Esophagus muscularis mucosa (tissue), 4 donors: ENCODE results near the gene LENG1. TPM values are rescaled to one million over a fixed set of nuclear protein-coding genes. Genes with fewer than 3 reads are reported as not detected.
"Not testable (repeated sequence)": the region's sequence is repeated elsewhere in the genome, so short reads cannot be mapped to it uniquely, and the experiment has no call there.

Experiments used
- DNase-seq: peaks from one replicate; pipeline ENCODE4 v3.0.0-alpha.2; 2017; ENCODE audit errors: extremely low spot score
- H3K27ac ChIP-seq, 4 donors: fragments of 200-600 bp; sonication (generic); replicated peaks in 1 of 4; 1 replicate in 3 of 4; 2 replicates in 1 of 4; pipeline ENCODE4 v1.5.1; 2016 to 2019; ENCODE audit warnings: mild to moderate bottlenecking in 1 of 4
- H3K27me3 ChIP-seq, 4 donors: fragments of 200-600 bp; sonication (generic); one replicate each; pipeline versions ENCODE4 v1.5.1 to v1.6.0; 2016 to 2019
- H3K36me3 ChIP-seq, 4 donors: fragments of 200-600 bp; sonication (generic); one replicate each; pipeline ENCODE4 v1.5.1; 2016 to 2019
- H3K4me1 ChIP-seq, 4 donors: fragments of 200-600 bp; sonication (generic); one replicate each; pipeline ENCODE4 v1.5.1; 2016 to 2019
- H3K4me3 ChIP-seq, 4 donors: fragments of 200-600 bp; sonication (generic); 1 replicate in 2 of 4; 2 replicates in 2 of 4; pipeline ENCODE4 v1.5.1; 2016 to 2019; ENCODE audit warnings: mild to moderate bottlenecking in 4 of 4, moderate library complexity in 1 of 4
- H3K9me3 ChIP-seq, 4 donors: fragments of 200-600 bp; sonication (generic); 1 replicate in 3 of 4; 2 replicates in 1 of 4; pipeline ENCODE4 v1.5.1; 2016 to 2019
- EP300 ChIP-seq: sonication (generic); formaldehyde crosslinking; IDR thresholded peaks from one replicate; pipeline ENCODE4 v1.6.1; 2017; ENCODE audit warnings: antibody characterized with exemption
- POLR2A ChIP-seq: fragments of 450-650 bp; IDR thresholded peaks from one replicate; pipeline ENCODE4 v1.6.1; 2017; ENCODE audit warnings: antibody characterized with exemption, moderate library complexity, mild to moderate bottlenecking, low read depth
- POLR2AphosphoS5 ChIP-seq, 2 donors: sonication (generic); formaldehyde crosslinking; IDR thresholded peaks; one replicate each; pipeline ENCODE4 v1.6.1; 2017; ENCODE audit warnings: antibody characterized with exemption in 2 of 2
- WGBS: methylation state at CpG from one replicate; pipeline ENCODE4 v1.1.5; 2018; 5-methylcytosine and 5-hydroxymethylcytosine counted together
- intact Hi-C: fragments of 100-400 bp; cut with DNase I; formaldehyde crosslinking; loops from one replicate; pipeline ENCODE4 v1.15.1; 2023
- total RNA-seq, 4 donors: library from RNA; depleted of rRNA; stranded (reverse); fragments of >200 nt; gene quantifications; one replicate each; pipeline versions ENCODE4 v1.1.0 to v1.2.1, GENCODE V29; 2016
- TF ChIP-seq, protein P1 (sequence below), 3 experiments: fragments of 200-600 bp in 2 of 3; fragments of 450-650 bp in 1 of 3; sonication (generic) in 2 of 3; IDR thresholded peaks; one replicate each; pipeline ENCODE4 v1.5.1; 2017 to 2019; ENCODE audit warnings: antibody characterized with exemption in 3 of 3, mild to moderate bottlenecking in 2 of 3, moderate library complexity in 1 of 3

The LENG1 gene
- total RNA-seq, 4 donors from 2014 or later, result 10.0 to 12.7 (median 11.5) TPM

- DNase-seq, result no peak
- Histone ChIP-seq H3K4me3 (peak overlapping the region; percentile 53 to 81 (median 76)), H3K9me3 (no peaks in the 10 kb centered on the region), H3K27ac (peak overlapping the region; percentile 91 to 97 (median 92)), H3K36me3 (peaks cover 30 to 58% (median 47%) of the 10 kb centered on the region in 4 donors), H3K27me3 (no peaks in the 10 kb centered on the region), H3K4me1 (peaks cover 47 to 60% (median 56%) of the 10 kb centered on the region in 4 donors)
- no peak for TF ChIP-seq POLR2AphosphoS5 (IDR thresholded peaks at IDR 0.05)
- TF ChIP-seq, protein P1, sequence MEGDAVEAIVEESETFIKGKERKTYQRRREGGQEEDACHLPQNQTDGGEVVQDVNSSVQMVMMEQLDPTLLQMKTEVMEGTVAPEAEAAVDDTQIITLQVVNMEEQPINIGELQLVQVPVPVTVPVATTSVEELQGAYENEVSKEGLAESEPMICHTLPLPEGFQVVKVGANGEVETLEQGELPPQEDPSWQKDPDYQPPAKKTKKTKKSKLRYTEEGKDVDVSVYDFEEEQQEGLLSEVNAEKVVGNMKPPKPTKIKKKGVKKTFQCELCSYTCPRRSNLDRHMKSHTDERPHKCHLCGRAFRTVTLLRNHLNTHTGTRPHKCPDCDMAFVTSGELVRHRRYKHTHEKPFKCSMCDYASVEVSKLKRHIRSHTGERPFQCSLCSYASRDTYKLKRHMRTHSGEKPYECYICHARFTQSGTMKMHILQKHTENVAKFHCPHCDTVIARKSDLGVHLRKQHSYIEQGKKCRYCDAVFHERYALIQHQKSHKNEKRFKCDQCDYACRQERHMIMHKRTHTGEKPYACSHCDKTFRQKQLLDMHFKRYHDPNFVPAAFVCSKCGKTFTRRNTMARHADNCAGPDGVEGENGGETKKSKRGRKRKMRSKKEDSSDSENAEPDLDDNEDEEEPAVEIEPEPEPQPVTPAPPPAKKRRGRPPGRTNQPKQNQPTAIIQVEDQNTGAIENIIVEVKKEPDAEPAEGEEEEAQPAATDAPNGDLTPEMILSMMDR (IDR thresholded peaks at IDR 0.05), result peak in 1 of 3 experiments; percentile 2
- intact Hi-C loops, result loop anchor here (5.0 kb wide), 1 partner anchor 34 kb away; no protein-coding TSS in a partner anchor
- WGBS, result 4% methylated on average over 17 of the region's 28 CpGs
Observed at GRCh38 chr19:54201172-54201701, 41.7 kb upstream of the LENG1 start.

DNA sequence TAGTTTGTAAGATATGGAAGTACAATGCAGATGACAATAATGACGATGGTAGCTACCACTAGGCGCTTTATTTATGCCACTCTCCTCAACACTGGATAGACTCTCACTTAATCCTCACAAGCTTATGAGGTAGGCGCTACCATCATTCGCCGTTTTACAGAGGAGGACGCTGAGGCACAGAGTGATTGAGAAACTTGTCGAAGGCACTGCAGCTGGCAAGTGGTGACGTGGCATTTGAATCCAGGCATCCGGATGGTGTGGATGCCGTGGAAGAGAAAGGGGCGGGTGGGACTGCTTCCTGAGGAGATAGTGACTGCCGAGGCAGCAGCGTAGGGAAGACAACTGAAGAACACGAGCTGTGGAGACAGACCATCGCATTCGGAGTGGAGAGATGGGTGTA, 39.9 kb upstream of the LENG1 start:
- intact Hi-C loops, result no loop called here
- 91% methylated on average over 16 of the region's 16 CpGs for WGBS
- Histone ChIP-seq H3K4me1 (peaks cover 32 to 42% (median 38%) of the 10 kb centered on the region in 4 donors), H3K36me3 (peaks cover 28 to 51% (median 35%) of the 10 kb centered on the region in 4 donors), H3K9me3 (no peaks in the 10 kb centered on the region), H3K27me3 (no peaks in the 10 kb centered on the region), H3K27ac (peak overlapping the region in 1 of 4 donors; percentile 97), H3K4me3 (no peak overlapping the region)
- TF ChIP-seq EP300 (no peak), POLR2AphosphoS5 (IDR thresholded peaks at IDR 0.05) (no peak), POLR2A (no peak)
- TF ChIP-seq, protein P1 (IDR thresholded peaks at IDR 0.05), result no peak
- no peak for DNase-seq

- H3K9me3 ChIP-seq, result no peaks in the 10 kb centered on the region
- H3K4me1 ChIP-seq, result peaks cover 15 to 31% (median 24%) of the 10 kb centered on the region in 4 donors
- intact Hi-C loops, result no loop called here
- no peak overlapping the region for H3K27ac ChIP-seq
- peaks cover 13 to 50% (median 26%) of the 10 kb centered on the region in 4 donors for H3K36me3 ChIP-seq
- TF ChIP-seq, protein P1 (IDR thresholded peaks at IDR 0.05), result no peak
- no peak for TF ChIP-seq EP300
- H3K27me3 ChIP-seq, result no peaks in the 10 kb centered on the region
- DNase-seq, result no peak
- WGBS, result 85% methylated on average over 3 of the region's 3 CpGs
- H3K4me3 ChIP-seq, result no peak overlapping the region
Observed at GRCh38 chr19:54197121-54197520, 37.6 kb upstream of the LENG1 start.

DNA sequence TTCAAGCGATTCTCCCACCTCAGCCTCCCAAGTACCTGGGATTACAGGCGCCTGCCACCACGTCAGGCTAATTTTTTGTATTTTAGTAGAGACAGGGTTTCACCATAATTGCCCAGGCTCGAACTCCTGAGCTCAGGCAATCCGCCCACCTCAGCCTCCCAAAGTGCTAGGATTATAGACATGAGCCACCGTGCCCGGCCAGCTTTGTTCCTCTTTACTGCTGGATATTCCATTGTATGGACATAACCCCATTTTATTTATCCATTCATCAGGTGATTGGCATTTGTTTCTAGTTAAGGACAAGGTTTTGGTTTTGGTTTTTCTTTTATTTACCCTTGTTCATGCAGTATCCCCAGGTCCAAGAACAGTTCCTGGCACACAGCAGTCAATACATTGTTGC, 37.0 kb upstream of the LENG1 start:
- no peaks in the 10 kb centered on the region for H3K9me3 ChIP-seq
- intact Hi-C loops, result no loop called here
- TF ChIP-seq, protein P1 (IDR thresholded peaks at IDR 0.05), result no peak
- TF ChIP-seq POLR2A (no peak), EP300 (no peak), POLR2AphosphoS5 (IDR thresholded peaks at IDR 0.05) (no peak)
- WGBS, result 97% methylated on average over 7 of the region's 7 CpGs
- H3K4me1 ChIP-seq, result peaks cover 15 to 31% (median 24%) of the 10 kb centered on the region in 4 donors
- H3K36me3 ChIP-seq, result peaks cover 12 to 44% (median 22%) of the 10 kb centered on the region in 4 donors
- H3K4me3 ChIP-seq, result no peak overlapping the region
- H3K27me3 ChIP-seq, result no peaks in the 10 kb centered on the region
- DNase-seq, result no peak
- H3K27ac ChIP-seq, result no peak overlapping the region

DNA sequence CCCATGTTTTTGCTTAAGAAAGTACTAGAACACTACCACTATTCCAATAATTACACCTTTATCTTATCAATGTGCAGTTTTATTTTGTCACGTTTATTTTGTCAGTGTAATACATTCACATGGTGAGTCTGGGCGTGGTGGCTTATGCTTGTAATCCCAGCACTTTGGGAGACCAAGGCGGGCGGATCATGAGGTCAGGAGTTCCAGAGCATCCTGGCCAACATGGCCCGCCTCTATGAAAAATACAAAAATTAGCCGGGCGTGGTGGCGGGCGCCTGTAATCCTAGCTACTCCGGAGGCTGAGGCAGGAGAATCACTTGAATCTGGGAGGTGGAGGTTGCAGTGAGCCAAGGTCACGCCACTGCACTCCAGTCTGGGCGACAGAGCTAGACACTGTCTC, 34.9 kb upstream of the LENG1 start:
- DNase-seq, H3K4me3 ChIP-seq, H3K9me3 ChIP-seq, H3K27ac ChIP-seq, H3K27me3 ChIP-seq, intact Hi-C loops: not testable (repeated sequence)
- WGBS, result 97% methylated on average over 12 of the region's 12 CpGs
- peaks cover 13 to 21% (median 18%) of the 10 kb centered on the region in 4 donors for H3K4me1 ChIP-seq
- H3K36me3 ChIP-seq, result peaks cover 12 to 44% (median 20%) of the 10 kb centered on the region in 4 donors
